Neural cell (in vitro differentiated cells): ENCODE data around the gene NSUN6. TPM values are rescaled to one million over a fixed set of nuclear protein-coding genes. Genes with fewer than 3 reads are reported as not detected.

Source experiments
- H2AFZ ChIP-seq: fragments of 200-600, 300-800 bp; sonication (generic), shearing (Covaris generic); 2 replicates; pipeline ENCODE4 v1.6.0; 2014; ENCODE audit warnings: low read depth, mild to moderate bottlenecking, antibody characterized with exemption, low read length, moderate library complexity
- H3F3A ChIP-seq: fragments of 200-600 bp; shearing (Covaris generic); 2 replicates; pipeline ENCODE4 v1.6.1; 2016; ENCODE audit warnings: mild to moderate bottlenecking, moderate library complexity, mixed read lengths, antibody characterized with exemption, low read length; ENCODE audit not compliant: insufficient read depth, poor library complexity, severe bottlenecking
- H3K27ac ChIP-seq: fragments of 200-600, 300-800 bp; sonication (generic), shearing (Covaris generic); 2 replicates; pipeline ENCODE4 v1.5.1; 2014; ENCODE audit warnings: mild to moderate bottlenecking, low read length, moderate library complexity
- H3K27me3 ChIP-seq: fragments of 300-800, 200-600 bp; sonication (generic), shearing (Covaris generic); 2 replicates; pipeline ENCODE4 v1.6.0; 2014; ENCODE audit warnings: mild to moderate bottlenecking, low read depth, low read length, moderate library complexity; ENCODE audit not compliant: insufficient read depth
- H3K36me3 ChIP-seq: fragments of 300-800, 200-600 bp; sonication (generic), shearing (Covaris generic); 2 replicates; pipeline ENCODE4 v1.5.1; 2014; ENCODE audit warnings: mild to moderate bottlenecking, antibody characterized with exemption, low read length, moderate library complexity; ENCODE audit not compliant: insufficient read depth
- H3K4me2 ChIP-seq: fragments of 300-800, 200-600 bp; sonication (generic), shearing (Covaris generic); 2 replicates; pipeline ENCODE4 v1.6.0; 2014; ENCODE audit warnings: mild to moderate bottlenecking, low read length
- H3K4me3 ChIP-seq: fragments of 300-800, 200-600 bp; sonication (generic), shearing (Covaris generic); 2 replicates; pipeline ENCODE4 v1.5.1; 2014; ENCODE audit warnings: mild to moderate bottlenecking, low read length, moderate library complexity
- H3K79me2 ChIP-seq: fragments of 200-600 bp; shearing (Covaris generic); replicated peaks from 2 replicates; pipeline ENCODE4 v1.6.0; 2014; ENCODE audit warnings: mild to moderate bottlenecking, low read length, moderate library complexity; ENCODE audit not compliant: insufficient read depth
- H3K9ac ChIP-seq: fragments of 300-800, 200-600 bp; sonication (generic), shearing (Covaris generic); 2 replicates; pipeline ENCODE4 v1.6.1; 2016; ENCODE audit warnings: mild to moderate bottlenecking, low read length, mixed read lengths
- H3K9me2 ChIP-seq: fragments of 200-600 bp; shearing (Covaris generic); 2 replicates; pipeline ENCODE4 v1.6.1; 2016; ENCODE audit warnings: mild to moderate bottlenecking, low read length, mixed read lengths; ENCODE audit not compliant: insufficient read depth
- H3K9me3 ChIP-seq: fragments of 200-600, 300-800 bp; sonication (generic), shearing (Covaris generic); 2 replicates; pipeline ENCODE4 v1.6.1; 2016; ENCODE audit warnings: mild to moderate bottlenecking, mixed run types, low read length, moderate library complexity, mixed read lengths
- H4K20me1 ChIP-seq: fragments of 200-600 bp; shearing (Covaris generic); 2 replicates; pipeline ENCODE4 v1.6.1; 2016; ENCODE audit warnings: mild to moderate bottlenecking, mixed run types; ENCODE audit not compliant: insufficient read depth
- CTCF ChIP-seq: fragments of 450-650 bp; IDR thresholded peaks from 2 replicates; pipeline ENCODE4 v1.5.1; 2014; ENCODE audit warnings: antibody characterized with exemption, mild to moderate bottlenecking, moderate library complexity; ENCODE audit not compliant: poor library complexity, severe bottlenecking
- EP300 ChIP-seq: fragments of 450-650 bp; conservative IDR thresholded peaks from 2 replicates; pipeline ENCODE4 v1.6.1; 2014; ENCODE audit warnings: antibody characterized with exemption, mild to moderate bottlenecking, moderate library complexity; ENCODE audit not compliant: poor library complexity, severe bottlenecking
- EZH2 ChIP-seq: fragments of 200-600, 300-800 bp; shearing (Covaris generic), sonication (generic); IDR thresholded peaks from 2 replicates; pipeline ENCODE4 v1.6.1; 2014; ENCODE audit warnings: antibody characterized with exemption, low read length, borderline replicate concordance, mild to moderate bottlenecking; ENCODE audit not compliant: insufficient read depth, poor library complexity, severe bottlenecking
- POLR2AphosphoS5 ChIP-seq: IDR thresholded peaks from 2 replicates; pipeline ENCODE4 v1.6.1; 2012
- RAD21 ChIP-seq: fragments of 450-650 bp; conservative IDR thresholded peaks from 2 replicates; pipeline ENCODE4 v1.6.1; 2014; ENCODE audit warnings: antibody characterized with exemption, mild to moderate bottlenecking, moderate library complexity
- REST ChIP-seq: IDR thresholded peaks from 2 replicates; pipeline ENCODE4 v1.6.1; 2012; ENCODE audit warnings: borderline replicate concordance
- SMC3 ChIP-seq: fragments of 450-650 bp; conservative IDR thresholded peaks from 2 replicates; pipeline ENCODE4 v1.6.1; 2014; ENCODE audit warnings: antibody characterized with exemption, mild to moderate bottlenecking, moderate library complexity; ENCODE audit not compliant: poor library complexity
- TAF1 ChIP-seq: IDR thresholded peaks from 2 replicates; pipeline ENCODE4 v1.6.1; 2012; ENCODE audit warnings: low read depth
- polyA plus RNA-seq: library from polyadenylated mRNA; depleted of rRNA; stranded (reverse); fragments of >200 nt; gene quantifications from 2 replicates; pipeline ENCODE4 v1.2.3, GENCODE V29; 2014

NSUN6 gene
- polyA plus RNA-seq, 1 donor from 2014 or later: 74.6 TPM

GRCh38 chr10:18577823-18578685 is 73.3 kb downstream of the NSUN6 start:
- Histone ChIP-seq H3K4me3 (no peak overlapping the region), H4K20me1 (no peaks in the 10 kb centered on the region), H3K9me3 (no peaks in the 10 kb centered on the region), H3K27ac (no peak overlapping the region), H3K27me3 (no peaks in the 10 kb centered on the region), H3K79me2 (no peaks in the 10 kb centered on the region), H3K36me3 (peaks cover 1% of the 10 kb centered on the region), H3F3A (no peaks in the 10 kb centered on the region), H3K9me2 (no peaks in the 10 kb centered on the region), H3K4me2 (no peak overlapping the region), H3K9ac (no peak overlapping the region), H2AFZ (no peak overlapping the region)
- TF ChIP-seq POLR2AphosphoS5: no peak
- no peak for TF ChIP-seq TAF1
- TF ChIP-seq CTCF: no peak
- no peak for TF ChIP-seq RAD21
- TF ChIP-seq SMC3: no peak
- no peak for TF ChIP-seq EZH2
- TF ChIP-seq REST: no peak
- no peak for TF ChIP-seq EP300

GRCh38 chr10:18576586-18576985 is 74.8 kb downstream of the NSUN6 start:
- Histone ChIP-seq H3K9me2 (no peaks in the 10 kb centered on the region), H3K9me3 (no peaks in the 10 kb centered on the region), H3K9ac (no peak overlapping the region)

More at GRCh38 chr10:18576586-18576985, 74.8 kb downstream of the NSUN6 start:
- no peak overlapping the region for H2AFZ ChIP-seq
- TF ChIP-seq RAD21 (no peak), EP300 (no peak), TAF1 (no peak), POLR2AphosphoS5 (no peak), SMC3 (no peak), CTCF (no peak), EZH2 (no peak), REST (no peak)
- H3K4me3 ChIP-seq: no peak overlapping the region
- no peak overlapping the region for H3K4me2 ChIP-seq
- no peaks in the 10 kb centered on the region for H3K36me3 ChIP-seq
- no peak overlapping the region for H3K27ac ChIP-seq
- H3F3A ChIP-seq: no peaks in the 10 kb centered on the region
- H3K27me3 ChIP-seq: no peaks in the 10 kb centered on the region
- no peaks in the 10 kb centered on the region for H3K79me2 ChIP-seq
- no peaks in the 10 kb centered on the region for H4K20me1 ChIP-seq
